GM19351 (cell line): ENCODE results near the gene TOPORS.
A peak's percentile ranks its signal among the peaks of the same experiment; 100 is the strongest.
"Not testable (repeated sequence)": the region's sequence is repeated elsewhere in the genome, so short reads cannot be mapped to it uniquely, and the experiment has no call there.

Experiments
- ATAC-seq: cut with Tn5 transposase; IDR thresholded peaks from one replicate; pipeline ENCODE4 v1.9.1; 2021; ENCODE audit warnings: mild to moderate bottlenecking, moderate library complexity; ENCODE audit not compliant: unreplicated experiment

The TOPORS gene

GRCh38 chr9:32552172-32552872 is at the start of gene TOPORS, which contains the start of gene SMIM27:
TOPORS (minus strand) TSS chr9:32552586; CDS start chr9:32552436, 150 bp downstream.
SMIM27 (plus strand) TSS chr9:32552327; CDS start chr9:32552435, 108 bp downstream.
- ATAC-seq, result peak; percentile 62

- ATAC-seq, result not testable (repeated sequence)
Measured at GRCh38 chr9:32599021-32599420, 46.6 kb upstream of the TOPORS start.

- no peak for ATAC-seq
Measured at GRCh38 chr9:32596936-32597335, 44.5 kb upstream of the TOPORS start.

GRCh38 chr9:32596096-32596865 is 43.9 kb upstream of the TOPORS start:
- ATAC-seq, result no peak

- ATAC-seq, result no peak
Measured at GRCh38 chr9:32590898-32591297, 38.5 kb upstream of the TOPORS start.

GRCh38 chr9:32590476-32590875 is 38.1 kb upstream of the TOPORS start:
- ATAC-seq, result no peak

- ATAC-seq, result peak; percentile 86
Measured at GRCh38 chr9:32589083-32589723, 36.8 kb upstream of the TOPORS start.

- no peak for ATAC-seq
Measured at GRCh38 chr9:32587901-32588300, 35.5 kb upstream of the TOPORS start.

GRCh38 chr9:32584784-32585183 is 32.4 kb upstream of the TOPORS start:
- ATAC-seq, result no peak

GRCh38 chr9:32581512-32582143 is 29.2 kb upstream of the TOPORS start:
- peak; percentile 52 for ATAC-seq

GRCh38 chr9:32580631-32581300 is 28.4 kb upstream of the TOPORS start:
- no peak for ATAC-seq

GRCh38 chr9:32579706-32580331 is 27.4 kb upstream of the TOPORS start:
- ATAC-seq, result peak; percentile 56

GRCh38 chr9:32578976-32579375 is 26.6 kb upstream of the TOPORS start:
- ATAC-seq, result no peak

GRCh38 chr9:32577316-32577715 is 24.9 kb upstream of the TOPORS start:
- ATAC-seq, result no peak

- no peak for ATAC-seq
Measured at GRCh38 chr9:32574858-32575257, 22.5 kb upstream of the TOPORS start.

GRCh38 chr9:32573821-32574220 is 21.4 kb upstream of the TOPORS start:
- ATAC-seq, result no peak

- ATAC-seq, result peak; percentile 76
Measured at GRCh38 chr9:32572900-32573523, 20.6 kb upstream of the TOPORS start, which contains the start of gene NDUFB6. NDUFB6 (minus strand) TSS chr9:32573159; CDS start chr9:32573060, 99 bp downstream.

GRCh38 chr9:32571969-32572899 is 19.8 kb upstream of the TOPORS start:
- peak; percentile 91 for ATAC-seq
